GM12891 (cell line): ENCODE data around the gene LEPR.

Experiments
- DNase-seq: peaks from one replicate; pipeline ENCODE4 v3.0.0; 2011; ENCODE audit warnings: low spot score; ENCODE audit not compliant: insufficient read length
- FAIRE-seq: peaks from 2 replicates; lab custom pipeline; 2011; peaks lifted over from hg19 to GRCh38; lab: Jason Lieb, UNC
- PAX5 ChIP-seq: IDR thresholded peaks from 2 replicates; pipeline ENCODE4 v1.6.1; 2011; ENCODE audit warnings: low read length, moderate library complexity, mild to moderate bottlenecking; ENCODE audit not compliant: insufficient read depth, severe bottlenecking
- POLR2A ChIP-seq: IDR thresholded peaks from 2 replicates; pipeline ENCODE4 v1.6.1; 2011; ENCODE audit warnings: low read depth, low read length, control low read depth
- POLR2AphosphoS5 ChIP-seq: IDR thresholded peaks from 2 replicates; pipeline ENCODE4 v1.6.1; 2011; ENCODE audit warnings: low read depth, low read length, control low read depth
- POU2F2 ChIP-seq: IDR thresholded peaks from 2 replicates; pipeline ENCODE4 v1.6.1; 2011; ENCODE audit warnings: low read depth, mild to moderate bottlenecking, control low read depth, low read length, moderate library complexity
- SPI1 ChIP-seq: IDR thresholded peaks from 2 replicates; pipeline ENCODE4 v1.6.1; 2011; ENCODE audit warnings: low read depth, low read length, control low read depth
- TAF1 ChIP-seq: IDR thresholded peaks from 2 replicates; pipeline ENCODE4 v1.6.1; 2011; ENCODE audit warnings: low read depth, low read length, control low read depth

LEPR gene

DNA sequence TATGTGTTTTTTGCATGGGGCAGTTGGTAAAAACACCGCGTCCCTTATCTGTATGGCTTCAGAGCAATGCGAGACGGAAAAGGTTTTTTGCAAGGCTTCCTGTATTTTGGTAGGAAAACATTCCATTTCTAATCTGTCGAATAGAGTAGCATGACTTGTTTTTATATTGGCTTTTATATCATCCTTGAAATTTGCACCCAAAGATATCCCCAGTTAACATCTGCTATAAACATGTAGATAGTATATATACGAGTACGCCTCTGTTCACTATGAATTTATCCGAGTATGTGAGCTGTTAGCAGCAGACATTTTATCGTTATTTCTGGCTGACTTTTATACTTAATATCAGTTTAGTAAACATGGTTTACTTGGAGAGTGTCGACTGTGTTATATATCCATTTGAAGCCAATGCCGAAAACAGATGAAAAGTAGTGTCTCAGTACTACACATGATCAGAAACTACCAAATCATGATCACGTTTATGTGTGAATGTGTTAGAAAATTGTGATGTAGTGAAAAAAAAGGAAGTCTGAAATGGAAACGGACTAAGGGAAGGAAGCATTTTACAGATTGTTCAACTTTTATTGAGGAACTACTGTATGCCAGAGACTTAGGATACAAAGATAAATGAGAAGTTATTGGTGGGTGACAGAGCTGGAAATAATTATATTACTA is 1.0 kb downstream of the LEPR start:
- no peak for TF ChIP-seq PAX5
- no peak for TF ChIP-seq POLR2A
- TF ChIP-seq POLR2AphosphoS5 = no peak
- TF ChIP-seq POU2F2 = no peak
- TF ChIP-seq TAF1 = no peak
- no peak; the same call in 1 of the 2 replicates for TF ChIP-seq SPI1
- DNase-seq (no peak), FAIRE-seq (peak; percentile 20)

DNA sequence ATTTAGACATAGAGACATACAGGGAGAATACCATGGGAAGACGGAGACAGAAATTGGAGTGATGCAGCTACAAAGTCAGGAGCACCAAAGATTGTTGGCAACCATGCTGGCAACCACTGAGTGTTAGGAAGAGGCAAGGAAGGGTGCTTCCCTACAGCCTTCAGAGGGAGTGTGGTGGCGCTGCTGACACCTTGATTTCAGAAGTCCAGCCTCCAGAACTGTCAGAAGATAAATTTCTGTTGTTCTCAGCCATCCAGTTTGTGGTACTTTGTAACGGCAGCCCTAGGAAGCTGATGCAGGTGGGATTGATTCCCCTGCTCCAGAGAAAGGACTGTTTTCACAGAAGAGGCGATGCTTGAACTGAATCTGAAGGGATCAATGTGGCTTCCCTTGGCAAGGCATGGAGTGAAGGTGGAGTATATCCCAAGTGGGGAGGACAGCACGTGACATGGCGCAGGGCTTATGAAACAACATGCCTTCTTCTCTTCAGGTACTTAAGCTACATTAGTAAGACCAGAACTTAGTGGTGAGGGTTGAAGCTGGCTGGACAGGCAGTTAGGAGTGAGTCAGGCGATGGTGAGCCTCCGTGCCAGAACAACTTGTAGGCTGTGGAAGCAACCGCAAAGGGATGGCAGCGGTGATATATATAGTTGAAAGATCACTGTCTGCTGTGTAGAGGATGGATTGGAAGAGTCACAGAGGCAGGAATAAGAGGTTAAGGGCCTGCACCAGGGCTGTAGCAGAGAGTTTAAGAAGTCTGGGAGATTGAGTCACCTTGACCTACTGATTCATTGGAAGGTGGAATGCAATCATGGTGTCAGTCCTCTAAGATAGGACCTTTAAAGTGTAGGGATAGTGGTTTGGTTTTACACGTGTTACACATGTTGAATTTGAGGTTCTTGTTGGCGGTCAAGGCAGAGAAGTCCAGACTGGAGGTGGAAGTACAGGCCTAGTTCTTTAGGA is 2.1 kb downstream of the LEPR start:
- FAIRE-seq (no peak), DNase-seq (no peak)
- TF ChIP-seq POLR2A (no peak), PAX5 (no peak), POLR2AphosphoS5 (no peak), POU2F2 (no peak), SPI1 (no peak), TAF1 (no peak)

DNA sequence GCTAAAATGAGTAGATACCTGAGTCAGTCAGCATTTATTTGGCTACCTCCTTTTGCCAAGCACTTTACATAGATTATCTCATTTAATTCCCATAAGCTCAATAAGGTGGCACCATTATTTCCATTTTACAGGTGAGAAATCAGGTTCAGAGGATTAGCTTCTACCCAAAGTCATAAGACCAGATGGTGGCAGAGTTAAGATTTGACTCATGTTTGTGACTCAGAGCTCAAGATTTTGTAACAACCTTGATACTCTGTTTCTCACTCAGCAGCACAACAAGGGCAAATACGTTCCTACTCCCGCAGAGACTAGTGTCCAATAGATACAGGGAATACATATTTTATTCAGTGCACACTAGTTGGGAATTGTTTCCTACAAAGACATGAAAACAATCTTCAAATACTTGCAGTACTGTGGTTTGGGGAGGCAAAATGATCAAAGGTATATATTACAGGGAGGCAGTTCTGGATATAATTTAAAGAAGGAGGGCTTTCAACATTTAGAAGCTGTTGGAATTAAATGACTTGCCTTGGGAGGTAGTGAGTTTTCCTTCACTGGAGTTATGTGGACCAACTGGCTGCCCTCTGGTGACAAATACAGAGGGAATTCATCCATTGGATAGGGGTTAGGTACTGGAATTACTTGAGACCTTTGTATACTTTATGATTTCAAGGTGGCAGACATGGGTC is 3.6 kb downstream of the LEPR start:
- TF ChIP-seq POU2F2 (no peak), SPI1 (no peak), POLR2A (no peak), PAX5 (no peak), TAF1 (no peak)
- FAIRE-seq (no peak), DNase-seq (no peak)

DNA sequence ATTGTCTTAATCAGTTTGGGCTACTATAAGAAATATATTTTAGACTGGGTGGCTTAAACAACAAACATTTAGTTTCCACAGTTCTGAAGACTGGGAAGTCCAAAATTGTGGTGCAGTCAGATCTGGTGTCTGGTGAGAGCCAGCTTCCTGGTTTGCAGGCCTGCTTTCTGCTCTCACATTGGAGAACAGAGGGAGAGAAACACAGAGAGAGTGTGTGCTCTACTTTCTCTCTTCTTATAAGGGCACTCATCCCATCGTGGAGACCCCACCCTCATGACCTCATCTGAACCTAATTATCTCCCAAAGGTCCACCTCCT is 4.1 kb downstream of the LEPR start:
- no peak for FAIRE-seq
- TF ChIP-seq POLR2AphosphoS5 = no peak
- TF ChIP-seq POLR2A = no peak
- no peak for TF ChIP-seq SPI1

DNA sequence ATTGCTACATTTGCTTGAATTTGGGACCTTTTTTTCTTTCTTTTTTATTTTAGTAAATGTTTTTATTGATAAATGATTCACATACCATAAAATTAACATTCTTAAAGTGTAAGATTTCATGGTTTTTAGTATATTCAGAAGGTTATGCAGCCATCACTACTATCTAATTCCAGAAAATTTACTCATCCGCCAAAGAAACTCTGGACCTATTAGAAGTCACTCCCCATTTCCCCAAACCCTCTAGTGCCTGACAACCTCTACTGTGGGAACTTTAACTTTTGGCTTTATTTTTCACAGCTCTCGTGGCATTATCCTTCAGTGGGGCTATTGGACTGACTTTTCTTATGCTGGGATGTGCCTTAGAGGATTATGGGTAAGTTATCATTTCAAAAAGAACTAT is 4.5 kb downstream of the LEPR start:
- no peak for FAIRE-seq
- DNase-seq = no peak
- TF ChIP-seq SPI1 = no peak
- TF ChIP-seq POU2F2 = no peak
- TF ChIP-seq POLR2A = no peak
- TF ChIP-seq TAF1 = no peak
- no peak for TF ChIP-seq PAX5
- no peak for TF ChIP-seq POLR2AphosphoS5

More for the DNA sequence above, 4.1 kb downstream of the LEPR start:
- DNase-seq = no peak

DNA sequence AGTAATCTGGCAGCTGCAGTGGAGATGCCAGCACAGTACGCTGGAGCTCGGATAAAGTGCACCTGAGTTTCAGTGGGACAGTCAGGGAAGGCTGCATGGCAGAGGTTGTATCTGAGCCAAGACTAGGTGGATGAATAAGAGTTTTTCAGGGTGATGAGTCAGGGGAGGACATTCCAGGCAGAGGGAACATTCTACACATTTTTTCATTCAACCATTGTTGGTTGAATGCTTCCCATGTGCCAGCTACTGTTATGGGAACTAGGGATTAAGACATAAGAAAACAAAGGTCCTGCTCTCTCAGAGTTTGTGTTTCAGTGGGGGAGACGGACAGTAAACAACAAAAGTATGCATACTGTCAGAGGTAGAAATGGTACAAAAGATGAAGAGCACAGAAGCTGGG is 5.2 kb downstream of the LEPR start:
- FAIRE-seq (no peak), DNase-seq (no peak)
- TF ChIP-seq TAF1 (no peak), PAX5 (no peak), POLR2AphosphoS5 (no peak), POLR2A (no peak), SPI1 (no peak), POU2F2 (no peak)

DNA sequence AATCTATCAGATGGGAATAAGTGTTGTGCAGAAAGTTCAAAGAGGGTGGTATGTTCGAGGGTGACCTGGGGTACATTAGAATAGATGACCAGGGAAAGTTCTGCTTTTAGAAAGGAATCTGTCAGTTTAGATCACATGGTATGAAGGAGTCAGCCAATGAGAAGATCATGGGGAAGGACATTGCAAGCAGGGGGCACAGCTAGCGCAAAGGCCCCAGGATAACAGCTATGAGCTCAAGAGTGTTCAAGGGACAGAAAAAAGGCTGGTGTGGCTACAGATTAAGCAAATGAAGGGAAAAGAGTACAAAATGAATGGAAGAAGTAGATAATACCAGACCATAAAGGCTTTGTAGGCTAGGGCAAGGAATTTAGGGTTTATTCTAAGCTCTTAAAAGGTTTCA is 8.6 kb downstream of the LEPR start:
- FAIRE-seq (no peak), DNase-seq (no peak)

DNA sequence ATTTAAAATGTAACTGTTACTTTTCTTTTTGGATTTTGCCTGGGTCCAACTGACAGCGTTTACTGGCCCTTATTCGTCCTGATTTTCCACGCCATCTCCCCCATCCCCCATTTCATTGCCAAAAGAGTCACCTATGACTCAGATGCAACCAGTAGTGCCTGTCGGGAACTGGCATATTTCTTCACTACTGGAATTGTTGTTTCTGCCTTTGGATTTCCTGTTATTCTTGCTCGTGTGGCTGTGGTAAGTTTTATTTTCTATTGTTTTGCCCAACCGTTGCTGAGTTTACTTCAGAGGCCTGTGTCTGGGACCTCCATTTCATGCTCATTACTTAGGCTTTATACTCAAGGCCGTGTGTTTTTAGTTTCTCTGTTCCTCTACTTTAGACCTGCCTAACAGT is 9.3 kb downstream of the LEPR start:
- DNase-seq (no peak), FAIRE-seq (no peak)
- TF ChIP-seq TAF1 = no peak
- TF ChIP-seq POLR2A = no peak
- no peak for TF ChIP-seq PAX5
- TF ChIP-seq POLR2AphosphoS5 = no peak
- TF ChIP-seq SPI1 = no peak
- TF ChIP-seq POU2F2 = no peak

More for the DNA sequence above, 8.6 kb downstream of the LEPR start:
- no peak for TF ChIP-seq POLR2A
- TF ChIP-seq SPI1 = no peak
- TF ChIP-seq PAX5 = no peak
- no peak for TF ChIP-seq TAF1
- TF ChIP-seq POU2F2 = no peak
- TF ChIP-seq POLR2AphosphoS5 = no peak
